Fibroblast of pulmonary artery (primary cell): ENCODE results near the gene NFIA.

Experiments
- DNase-seq: peaks from one replicate; pipeline ENCODE4 v3.0.0-alpha.2; 2010; ENCODE audit warnings: low read depth
- H3K4me3 ChIP-seq: replicated peaks from 2 replicates; pipeline ENCODE4 v1.5.1; 2011; ENCODE audit warnings: low read depth, mild to moderate bottlenecking, control low read depth, low read length, moderate library complexity
- TF ChIP-seq, protein P1 (sequence below): IDR thresholded peaks from 2 replicates; pipeline ENCODE4 v1.5.1; 2011; ENCODE audit warnings: mild to moderate bottlenecking, control low read depth, low read length, inconsistent platforms; ENCODE audit errors: missing control alignments

The NFIA gene

GRCh38 chr1:61254634-61255357 lies 172.4 kb downstream of the NFIA start:
- peak; percentile 77 for DNase-seq
- H3K4me3 ChIP-seq = peak overlapping the region; percentile 47
- TF ChIP-seq, protein P1, sequence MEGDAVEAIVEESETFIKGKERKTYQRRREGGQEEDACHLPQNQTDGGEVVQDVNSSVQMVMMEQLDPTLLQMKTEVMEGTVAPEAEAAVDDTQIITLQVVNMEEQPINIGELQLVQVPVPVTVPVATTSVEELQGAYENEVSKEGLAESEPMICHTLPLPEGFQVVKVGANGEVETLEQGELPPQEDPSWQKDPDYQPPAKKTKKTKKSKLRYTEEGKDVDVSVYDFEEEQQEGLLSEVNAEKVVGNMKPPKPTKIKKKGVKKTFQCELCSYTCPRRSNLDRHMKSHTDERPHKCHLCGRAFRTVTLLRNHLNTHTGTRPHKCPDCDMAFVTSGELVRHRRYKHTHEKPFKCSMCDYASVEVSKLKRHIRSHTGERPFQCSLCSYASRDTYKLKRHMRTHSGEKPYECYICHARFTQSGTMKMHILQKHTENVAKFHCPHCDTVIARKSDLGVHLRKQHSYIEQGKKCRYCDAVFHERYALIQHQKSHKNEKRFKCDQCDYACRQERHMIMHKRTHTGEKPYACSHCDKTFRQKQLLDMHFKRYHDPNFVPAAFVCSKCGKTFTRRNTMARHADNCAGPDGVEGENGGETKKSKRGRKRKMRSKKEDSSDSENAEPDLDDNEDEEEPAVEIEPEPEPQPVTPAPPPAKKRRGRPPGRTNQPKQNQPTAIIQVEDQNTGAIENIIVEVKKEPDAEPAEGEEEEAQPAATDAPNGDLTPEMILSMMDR = no peak

GRCh38 chr1:61255358-61255703 lies 173.0 kb downstream of the NFIA start:
- TF ChIP-seq, protein P1 = no peak
- peak; percentile 40 for DNase-seq
- peak overlapping the region; percentile 47 for H3K4me3 ChIP-seq

GRCh38 chr1:61259379-61260148 lies 177.2 kb downstream of the NFIA start:
- TF ChIP-seq, protein P1 = no peak

DNA sequence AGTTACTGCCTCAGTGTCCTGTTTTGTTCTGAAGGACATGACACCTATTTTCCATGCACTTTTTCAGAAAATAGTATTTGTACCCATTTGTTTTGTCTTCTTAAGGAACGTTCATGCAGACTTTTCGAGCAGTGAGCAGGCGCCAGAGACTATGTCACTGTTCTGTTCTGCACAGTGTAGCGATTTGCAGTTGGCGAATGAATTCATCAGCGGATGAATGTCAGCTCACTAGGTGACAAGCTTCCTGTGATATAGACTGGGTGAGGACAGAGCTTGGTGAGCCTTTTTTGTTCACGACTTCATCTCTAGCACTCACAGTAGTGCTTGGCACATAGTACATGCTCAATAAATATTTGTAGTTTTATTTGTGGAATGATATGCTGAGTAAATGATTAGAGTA lies 177.8 kb downstream of the NFIA start:
- TF ChIP-seq, protein P1 = no peak
- H3K4me3 ChIP-seq = no peak overlapping the region
- DNase-seq = no peak

More at GRCh38 chr1:61259379-61260148, 177.2 kb downstream of the NFIA start:
- no peak overlapping the region for H3K4me3 ChIP-seq
- peak; percentile 60 for DNase-seq

DNA sequence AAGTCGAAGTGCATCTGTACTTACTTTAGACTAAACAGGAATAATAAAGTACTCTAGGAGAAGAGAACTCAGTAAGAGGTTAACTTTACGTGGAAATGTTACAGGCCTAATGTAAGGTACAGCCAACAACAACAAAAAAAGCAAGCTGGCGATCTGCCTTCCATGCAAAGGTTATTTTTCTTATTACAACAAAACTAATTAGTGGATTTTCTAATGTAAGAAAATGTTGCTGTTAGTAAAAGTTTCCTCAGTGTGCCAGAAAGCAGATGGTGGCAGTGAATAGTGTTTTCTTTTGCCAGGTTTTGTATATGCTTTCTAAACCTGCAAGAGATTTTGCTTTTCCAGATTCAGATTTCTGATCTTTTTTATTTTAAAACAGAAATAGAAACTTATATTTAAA lies 179.2 kb downstream of the NFIA start:
- H3K4me3 ChIP-seq = no peak overlapping the region
- DNase-seq = no peak
- TF ChIP-seq, protein P1 = no peak

- TF ChIP-seq, protein P1 = no peak
- DNase-seq = no peak
- H3K4me3 ChIP-seq = no peak overlapping the region
Observed at GRCh38 chr1:61263905-61264824, 181.8 kb downstream of the NFIA start.
